22Rv1 (cell line): ENCODE results near the gene EIF2S3.
"Not testable (repeated sequence)": the region's sequence is repeated elsewhere in the genome, so short reads cannot be mapped to it uniquely, and the experiment has no call there.

Source experiments
- ZFX ChIP-seq: fragments of 450-650 bp; IDR thresholded peaks from 2 replicates; pipeline ENCODE4 v1.6.1; 2017; ENCODE audit warnings: antibody characterized with exemption, borderline replicate concordance
- TF ChIP-seq, protein P1 (sequence below): fragments of 450-650 bp; IDR thresholded peaks from 2 replicates; pipeline ENCODE4 v1.5.1; 2017; ENCODE audit warnings: mild to moderate bottlenecking

- TF ChIP-seq, protein P1, sequence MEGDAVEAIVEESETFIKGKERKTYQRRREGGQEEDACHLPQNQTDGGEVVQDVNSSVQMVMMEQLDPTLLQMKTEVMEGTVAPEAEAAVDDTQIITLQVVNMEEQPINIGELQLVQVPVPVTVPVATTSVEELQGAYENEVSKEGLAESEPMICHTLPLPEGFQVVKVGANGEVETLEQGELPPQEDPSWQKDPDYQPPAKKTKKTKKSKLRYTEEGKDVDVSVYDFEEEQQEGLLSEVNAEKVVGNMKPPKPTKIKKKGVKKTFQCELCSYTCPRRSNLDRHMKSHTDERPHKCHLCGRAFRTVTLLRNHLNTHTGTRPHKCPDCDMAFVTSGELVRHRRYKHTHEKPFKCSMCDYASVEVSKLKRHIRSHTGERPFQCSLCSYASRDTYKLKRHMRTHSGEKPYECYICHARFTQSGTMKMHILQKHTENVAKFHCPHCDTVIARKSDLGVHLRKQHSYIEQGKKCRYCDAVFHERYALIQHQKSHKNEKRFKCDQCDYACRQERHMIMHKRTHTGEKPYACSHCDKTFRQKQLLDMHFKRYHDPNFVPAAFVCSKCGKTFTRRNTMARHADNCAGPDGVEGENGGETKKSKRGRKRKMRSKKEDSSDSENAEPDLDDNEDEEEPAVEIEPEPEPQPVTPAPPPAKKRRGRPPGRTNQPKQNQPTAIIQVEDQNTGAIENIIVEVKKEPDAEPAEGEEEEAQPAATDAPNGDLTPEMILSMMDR: not testable (repeated sequence)
- not testable (repeated sequence) for TF ChIP-seq ZFX
Observed at GRCh38 chrX:24080245-24080644, 25.5 kb downstream of the EIF2S3 start.
